HG03342 (cell line): Measurements from ENCODE around the gene SLC9A7.
A peak's percentile ranks its signal among the peaks of the same experiment; 100 is the strongest.
"Not testable (repeated sequence)": the region's sequence is repeated elsewhere in the genome, so short reads cannot be mapped to it uniquely, and the experiment has no call there.

ENCODE experiments used
- ATAC-seq: cut with Tn5 transposase; IDR thresholded peaks from one replicate; pipeline ENCODE4 v1.9.1; 2021; ENCODE audit warnings: mild to moderate bottlenecking, moderate library complexity; ENCODE audit not compliant: unreplicated experiment

SLC9A7 gene

GRCh38 chrX:46754586-46755061 lies 4.3 kb downstream of the SLC9A7 start:
- ATAC-seq, result no peak

DNA sequence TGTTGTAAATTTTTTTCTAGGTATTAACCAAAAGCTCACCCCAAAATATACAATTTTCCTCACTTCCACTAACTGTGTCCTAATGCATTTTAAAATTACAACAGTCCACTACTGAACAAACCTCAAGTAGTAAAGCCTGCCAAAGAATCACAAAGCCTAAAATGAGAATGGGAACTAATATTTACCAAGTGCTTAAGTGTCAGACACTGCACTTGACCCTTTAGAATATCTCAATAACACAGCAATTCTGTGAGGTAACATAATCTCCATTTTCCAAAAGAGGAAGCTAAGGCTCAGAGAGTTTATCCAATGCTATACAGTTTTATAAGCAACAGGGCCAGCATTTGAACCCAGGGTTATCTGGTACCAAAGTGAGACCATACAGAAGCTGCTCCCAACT lies 4.9 kb downstream of the SLC9A7 start:
- no peak for ATAC-seq

DNA sequence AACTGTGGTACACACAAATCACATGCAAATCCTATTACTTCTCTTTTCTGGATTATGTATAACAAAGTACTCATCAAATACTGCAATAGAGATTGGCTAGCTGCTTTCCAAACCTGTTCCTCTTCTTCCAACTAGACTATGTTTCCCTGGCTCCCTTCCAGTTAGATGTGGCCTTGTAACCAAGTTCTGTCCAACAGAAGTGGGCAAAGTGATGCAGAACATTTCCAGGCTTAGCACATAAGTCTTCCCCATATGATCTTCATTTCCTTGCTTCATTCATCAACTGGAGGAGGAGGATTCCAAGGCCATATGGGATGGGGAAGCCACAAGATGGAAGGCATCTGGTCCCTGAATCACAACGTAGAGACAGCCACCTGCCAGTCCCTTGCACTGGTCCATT lies 8.0 kb downstream of the SLC9A7 start:
- no peak for ATAC-seq

GRCh38 chrX:46744009-46744408 lies 14.9 kb downstream of the SLC9A7 start:
- no peak for ATAC-seq

- ATAC-seq, result no peak
These were observed 15.9 kb downstream of the SLC9A7 start for GRCh38 chrX:46743046-46743445.

DNA sequence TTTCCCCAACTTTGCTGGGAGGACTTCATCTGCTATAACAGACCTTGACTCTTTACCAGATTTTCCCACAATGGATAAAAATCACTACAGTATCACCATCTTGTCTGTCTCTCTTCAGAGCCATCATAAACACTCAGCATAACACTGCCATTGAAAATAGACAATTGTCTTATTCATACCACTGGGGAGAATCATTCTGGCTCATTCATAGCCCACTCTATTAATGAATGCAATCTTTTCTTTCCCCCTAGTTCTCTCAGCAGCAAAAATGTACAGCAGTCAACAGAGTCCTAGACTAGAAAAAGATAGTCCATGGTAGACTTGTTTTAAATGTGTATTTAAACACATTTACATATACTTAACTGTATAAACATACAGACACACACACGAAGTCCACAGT lies 19.2 kb downstream of the SLC9A7 start:
- no peak for ATAC-seq

- ATAC-seq, result no peak
These were observed 21.5 kb downstream of the SLC9A7 start for GRCh38 chrX:46737462-46737861.

GRCh38 chrX:46737041-46737440 lies 21.9 kb downstream of the SLC9A7 start:
- no peak for ATAC-seq

DNA sequence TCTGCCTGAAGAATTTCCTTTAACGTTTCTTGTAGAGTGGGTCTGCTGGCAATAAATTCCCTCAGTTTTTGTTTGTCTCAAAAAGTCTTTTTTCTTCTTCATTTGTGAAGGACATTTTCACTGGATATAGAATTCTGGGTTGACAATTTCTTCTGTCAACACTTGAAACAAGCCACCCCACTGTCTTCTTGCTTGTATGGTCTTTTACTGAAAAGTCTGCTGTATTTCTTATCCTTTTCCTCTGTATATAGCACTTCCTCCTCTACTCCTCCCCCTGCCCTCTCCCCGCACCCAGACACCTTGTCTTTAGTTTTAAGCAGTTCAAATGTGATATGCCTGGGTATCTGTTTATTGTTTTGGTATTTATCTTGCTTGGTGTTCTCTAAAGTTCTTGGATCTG lies 23.3 kb downstream of the SLC9A7 start:
- ATAC-seq, result no peak

DNA sequence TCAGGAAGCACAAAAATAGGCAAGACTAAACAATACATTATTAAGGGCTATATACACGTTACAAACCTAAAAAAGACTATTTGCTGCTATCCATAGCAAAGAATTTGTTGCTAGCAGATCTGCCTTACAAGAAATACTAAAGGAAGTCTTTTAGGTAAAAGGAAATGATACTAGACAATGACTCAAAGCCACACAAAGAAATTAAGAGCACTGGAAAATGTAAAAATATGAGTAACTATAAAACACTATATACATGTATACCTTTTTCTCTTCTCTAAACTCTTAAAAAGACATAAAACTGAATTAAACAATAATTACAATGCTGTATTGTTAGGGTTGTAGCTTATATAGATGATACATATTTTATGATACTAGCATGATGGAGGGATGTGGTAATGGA lies 25.7 kb downstream of the SLC9A7 start:
- no peak for ATAC-seq

- ATAC-seq, result no peak
These were observed 28.2 kb downstream of the SLC9A7 start for GRCh38 chrX:46730765-46731164.

DNA sequence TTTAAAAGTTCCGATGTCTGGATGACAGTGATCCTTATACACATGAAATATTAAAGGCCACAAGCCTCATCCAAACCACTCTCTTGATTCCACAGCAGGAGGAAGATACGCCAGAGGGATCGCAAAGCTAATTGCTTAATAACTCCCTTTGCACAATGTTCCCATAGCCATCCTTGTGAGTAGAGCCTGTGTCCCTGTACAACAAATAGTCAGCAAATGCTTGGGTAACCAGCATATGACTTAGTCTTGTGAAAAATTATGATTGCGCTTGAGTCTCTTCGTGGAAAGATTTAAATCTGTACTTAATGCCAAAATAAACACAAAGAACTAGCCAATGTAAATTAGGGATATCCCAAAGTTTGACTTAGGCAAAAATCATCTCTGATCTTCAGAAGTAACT lies 31.5 kb downstream of the SLC9A7 start:
- no peak for ATAC-seq

GRCh38 chrX:46723569-46723927 lies 35.4 kb downstream of the SLC9A7 start:
- ATAC-seq, result not testable (repeated sequence)

DNA sequence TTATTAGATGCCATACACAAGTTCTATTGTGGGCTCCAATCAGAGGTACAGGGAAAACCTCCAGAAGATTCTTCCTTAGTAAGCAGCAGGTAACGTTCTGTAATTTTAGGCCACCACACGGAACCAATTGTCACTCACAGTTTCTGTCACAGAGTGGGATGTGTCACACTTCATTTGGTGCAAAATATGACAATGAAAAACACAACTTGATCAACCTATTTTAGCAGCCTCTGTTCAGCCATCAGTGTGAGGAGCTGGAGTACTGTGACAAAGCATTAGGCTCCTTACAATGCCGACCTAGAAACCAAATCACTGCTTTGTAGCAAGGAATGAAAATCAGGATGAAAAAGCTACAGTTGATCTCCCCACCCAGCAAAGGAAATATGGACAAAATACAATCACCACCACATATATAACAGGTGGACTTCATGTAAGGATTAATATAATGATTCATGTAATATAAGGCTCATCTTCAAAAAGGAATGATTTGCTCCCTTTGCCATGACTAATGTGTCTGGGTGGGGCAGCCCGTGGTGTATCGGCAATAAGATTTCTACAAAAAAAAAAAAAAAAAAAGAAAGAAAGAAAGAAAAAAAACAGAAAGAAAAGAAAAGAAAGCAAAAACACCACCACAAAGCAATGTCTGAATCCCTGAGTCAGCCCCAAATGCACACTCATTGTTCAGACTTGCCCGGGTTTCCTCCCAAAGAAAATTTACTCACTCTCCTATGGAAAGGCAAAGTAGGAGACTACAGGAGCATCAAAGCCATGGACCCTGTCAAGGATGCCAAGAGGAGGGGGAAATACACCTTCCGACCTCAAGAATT lies 36.0 kb downstream of the SLC9A7 start:
- ATAC-seq, result no peak

- no peak for ATAC-seq
These were observed 42.1 kb downstream of the SLC9A7 start for GRCh38 chrX:46716796-46717195.

GRCh38 chrX:46715997-46716396 lies 42.9 kb downstream of the SLC9A7 start:
- ATAC-seq, result no peak

GRCh38 chrX:46715530-46715929 lies 43.4 kb downstream of the SLC9A7 start:
- no peak for ATAC-seq

GRCh38 chrX:46713672-46714490 lies 45.0 kb downstream of the SLC9A7 start:
- ATAC-seq, result peak; percentile 57

DNA sequence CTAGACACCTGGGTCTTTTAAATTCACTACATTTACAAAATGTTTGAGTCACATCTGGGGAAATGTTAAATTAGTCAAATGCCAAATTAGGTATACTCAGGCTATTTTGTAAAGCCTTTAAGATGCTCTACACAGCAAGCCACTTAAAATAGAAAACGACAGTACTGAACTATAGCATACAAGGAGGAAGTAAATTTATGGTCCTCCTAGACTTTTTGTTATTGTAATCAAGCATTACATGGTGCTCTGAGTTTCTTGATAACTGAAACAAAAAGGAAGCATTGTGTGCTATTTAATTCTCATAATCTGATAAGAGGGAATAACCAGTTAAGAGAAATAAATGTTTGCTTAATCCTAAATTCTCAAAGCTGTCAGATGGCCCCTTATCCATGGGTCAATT lies 46.2 kb downstream of the SLC9A7 start:
- ATAC-seq, result no peak

DNA sequence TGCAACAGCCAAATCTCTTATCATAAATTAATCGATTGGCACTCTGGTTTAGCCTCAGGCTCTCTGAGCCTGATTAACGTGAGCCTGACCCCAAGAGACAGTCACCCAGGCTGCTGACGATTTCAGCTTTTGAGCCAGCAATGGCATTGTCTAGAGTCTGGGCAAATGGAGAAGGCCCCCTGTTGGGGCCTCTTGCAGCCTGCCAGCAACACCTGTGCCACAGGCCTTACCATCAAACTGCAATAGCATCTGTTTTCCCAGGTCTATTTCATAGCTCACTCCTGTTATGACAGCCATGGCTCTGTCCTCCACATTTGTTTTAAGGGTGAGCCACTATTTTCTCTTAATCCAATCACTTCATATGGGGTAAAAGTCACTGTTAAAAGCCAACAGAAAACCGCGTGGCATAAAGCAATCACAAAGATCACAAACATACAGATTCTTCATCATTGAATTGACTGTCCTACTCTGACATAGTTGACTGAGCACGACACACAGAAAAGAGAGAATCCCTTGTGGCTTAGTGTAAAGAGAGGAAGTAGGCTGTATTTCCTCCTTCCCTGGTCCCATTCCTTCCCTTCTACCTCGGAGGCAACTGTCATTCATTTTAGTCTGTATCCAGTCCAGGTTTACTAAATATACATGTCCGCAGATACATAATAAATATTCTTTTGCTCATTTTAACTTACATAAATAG lies 47.8 kb downstream of the SLC9A7 start:
- ATAC-seq, result peak; percentile 30

GRCh38 chrX:46710425-46710824 lies 48.5 kb downstream of the SLC9A7 start:
- ATAC-seq, result no peak
